Mesothelial cell of epicardium (in vitro differentiated cells): ENCODE data around the gene EPHA1. TPM values are rescaled to one million over a fixed set of nuclear protein-coding genes. Genes with fewer than 3 reads are reported as not detected.
"Not testable (repeated sequence)": the region's sequence is repeated elsewhere in the genome, so short reads cannot be mapped to it uniquely, and the experiment has no call there.

Source experiments
- DNase-seq, 2 experiments: peaks; one replicate each; pipeline ENCODE4 v3.0.0; 2021; ENCODE audit warnings: low spot score in 2 of 2; ENCODE audit not compliant: unreplicated experiment in 2 of 2
- H3K27ac Mint-ChIP-seq: 2 replicates; pipeline ENCODE4 v1.8.0; 2021; ENCODE audit warnings: mixed read lengths
- H3K27me3 Mint-ChIP-seq: 2 replicates; pipeline ENCODE4 v1.8.0; 2021; ENCODE audit warnings: low read depth, mixed read lengths
- H3K36me3 Mint-ChIP-seq: 2 replicates; pipeline ENCODE4 v1.8.0; 2021; ENCODE audit warnings: mixed read lengths
- H3K4me1 Mint-ChIP-seq: 2 replicates; pipeline ENCODE4 v1.8.0; 2021; ENCODE audit warnings: mixed read lengths
- H3K4me3 Mint-ChIP-seq: 2 replicates; pipeline ENCODE4 v1.8.0; 2021; ENCODE audit warnings: mild to moderate bottlenecking, moderate library complexity, mixed read lengths
- H3K9me3 Mint-ChIP-seq: 2 replicates; pipeline ENCODE4 v1.8.0; 2021; ENCODE audit warnings: mixed read lengths
- total RNA-seq: library from RNA; stranded (reverse); gene quantifications from 3 replicates; pipeline ENCODE4 v1.2.1, GENCODE V29; 2021
- TF ChIP-seq, protein P1 (sequence below): fragments of 200-600 bp; sonication (generic); IDR thresholded peaks from one replicate; pipeline ENCODE4 v1.5.0; 2021; ENCODE audit warnings: antibody characterized with exemption; ENCODE audit not compliant: unreplicated experiment

EPHA1 gene
- total RNA-seq, 1 donor from 2014 or later: 23.2 TPM

DNA sequence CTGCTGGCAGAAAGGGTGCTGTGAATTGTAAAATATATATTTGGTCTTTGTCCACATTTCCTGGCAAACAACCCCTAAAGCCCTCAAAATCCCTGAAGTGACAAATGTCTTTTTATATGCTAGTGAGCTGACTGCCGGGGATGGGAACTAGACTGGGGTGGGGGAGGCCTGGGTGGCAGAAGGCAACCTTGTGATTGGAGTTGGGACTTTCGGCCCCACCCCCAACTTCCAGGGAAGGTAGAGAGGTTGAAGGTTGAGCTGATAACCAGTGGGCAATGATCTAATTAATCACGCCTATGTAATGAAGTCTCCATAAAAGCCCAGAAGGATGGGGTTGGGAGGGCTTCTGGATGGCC, 2.7 kb downstream of the EPHA1 start:
- H3K9me3 Mint-ChIP-seq: no peaks in the 10 kb centered on the region
- no peak for DNase-seq

DNA sequence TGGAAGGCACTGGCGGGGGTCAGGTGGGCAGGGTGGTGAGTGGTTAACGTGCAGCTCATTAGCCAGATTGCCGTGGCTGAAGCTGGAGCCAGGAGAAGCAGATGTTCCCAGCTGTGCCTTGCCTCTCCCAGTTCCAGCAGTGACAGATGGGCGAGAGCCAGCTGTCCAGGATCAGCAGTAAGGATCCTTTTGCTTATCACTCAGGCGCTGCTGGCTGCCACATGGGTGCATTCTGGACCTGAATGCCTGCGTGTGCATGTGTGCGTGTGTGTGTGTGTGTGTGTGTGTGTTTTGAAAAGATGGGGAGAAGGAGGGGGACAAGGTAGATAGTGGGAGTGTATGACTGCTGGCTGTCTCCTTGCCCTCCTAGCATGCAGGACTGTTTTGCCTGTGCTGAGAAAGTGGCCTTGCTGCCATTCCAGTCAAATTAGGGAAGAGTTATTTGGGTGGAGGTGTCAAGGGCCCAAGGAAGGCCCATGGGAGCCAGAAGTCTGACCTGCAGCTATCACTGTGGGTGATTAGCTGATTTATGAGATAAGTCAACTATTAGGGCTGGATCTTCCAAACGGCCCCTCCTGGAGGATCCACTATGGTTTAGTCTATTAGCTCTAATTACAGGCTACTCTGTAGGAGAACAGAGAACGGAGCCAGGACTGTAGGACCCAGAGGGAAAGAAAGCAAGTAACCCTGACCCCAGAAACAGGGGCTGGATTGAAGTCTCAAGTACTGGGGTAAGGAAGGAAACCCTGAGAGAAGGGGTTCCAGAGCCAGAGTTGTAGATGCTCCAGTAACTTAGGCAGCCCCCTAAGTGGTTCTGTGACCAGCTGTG, 3.3 kb downstream of the EPHA1 start:
- Mint-ChIP-seq H3K36me3 (peaks cover 2% of the 10 kb centered on the region), H3K4me3 (no peak overlapping the region), H3K4me1 (peaks cover 41% of the 10 kb centered on the region), H3K27me3 (no peaks in the 10 kb centered on the region), H3K9me3 (no peaks in the 10 kb centered on the region), H3K27ac (peak overlapping the region; percentile 32)
- no peak for DNase-seq
- TF ChIP-seq, protein P1, sequence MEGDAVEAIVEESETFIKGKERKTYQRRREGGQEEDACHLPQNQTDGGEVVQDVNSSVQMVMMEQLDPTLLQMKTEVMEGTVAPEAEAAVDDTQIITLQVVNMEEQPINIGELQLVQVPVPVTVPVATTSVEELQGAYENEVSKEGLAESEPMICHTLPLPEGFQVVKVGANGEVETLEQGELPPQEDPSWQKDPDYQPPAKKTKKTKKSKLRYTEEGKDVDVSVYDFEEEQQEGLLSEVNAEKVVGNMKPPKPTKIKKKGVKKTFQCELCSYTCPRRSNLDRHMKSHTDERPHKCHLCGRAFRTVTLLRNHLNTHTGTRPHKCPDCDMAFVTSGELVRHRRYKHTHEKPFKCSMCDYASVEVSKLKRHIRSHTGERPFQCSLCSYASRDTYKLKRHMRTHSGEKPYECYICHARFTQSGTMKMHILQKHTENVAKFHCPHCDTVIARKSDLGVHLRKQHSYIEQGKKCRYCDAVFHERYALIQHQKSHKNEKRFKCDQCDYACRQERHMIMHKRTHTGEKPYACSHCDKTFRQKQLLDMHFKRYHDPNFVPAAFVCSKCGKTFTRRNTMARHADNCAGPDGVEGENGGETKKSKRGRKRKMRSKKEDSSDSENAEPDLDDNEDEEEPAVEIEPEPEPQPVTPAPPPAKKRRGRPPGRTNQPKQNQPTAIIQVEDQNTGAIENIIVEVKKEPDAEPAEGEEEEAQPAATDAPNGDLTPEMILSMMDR: no peak

More for the DNA sequence above, 2.7 kb downstream of the EPHA1 start:
- no peak overlapping the region for H3K27ac Mint-ChIP-seq
- H3K4me1 Mint-ChIP-seq: peaks cover 47% of the 10 kb centered on the region
- peaks cover 2% of the 10 kb centered on the region for H3K36me3 Mint-ChIP-seq
- TF ChIP-seq, protein P1: no peak
- no peaks in the 10 kb centered on the region for H3K27me3 Mint-ChIP-seq
- no peak overlapping the region for H3K4me3 Mint-ChIP-seq

DNA sequence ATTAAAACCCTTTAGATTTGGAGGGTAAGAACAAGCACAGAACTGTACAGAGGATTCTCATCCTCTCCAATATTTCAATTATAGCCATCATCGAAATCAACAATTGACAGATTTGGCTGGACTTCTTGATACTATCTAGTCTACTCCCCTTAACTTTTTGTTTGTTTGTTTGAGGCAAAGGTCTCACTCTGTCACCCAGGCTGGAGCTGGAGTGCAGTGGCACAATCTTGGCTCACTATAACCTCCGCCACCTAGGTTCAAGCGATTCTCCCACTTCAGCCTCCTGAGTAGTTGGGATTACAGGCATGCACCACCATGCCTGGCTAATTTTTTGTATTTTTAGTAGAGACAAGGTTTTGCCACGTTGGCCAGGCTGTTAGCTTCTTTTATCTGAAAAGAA, 6.4 kb downstream of the EPHA1 start:
- H3K4me3 Mint-ChIP-seq, H3K9me3 Mint-ChIP-seq, H3K27me3 Mint-ChIP-seq, DNase-seq, H3K27ac Mint-ChIP-seq, H3K36me3 Mint-ChIP-seq: not testable (repeated sequence)
- peaks cover 16% of the 10 kb centered on the region for H3K4me1 Mint-ChIP-seq

DNA sequence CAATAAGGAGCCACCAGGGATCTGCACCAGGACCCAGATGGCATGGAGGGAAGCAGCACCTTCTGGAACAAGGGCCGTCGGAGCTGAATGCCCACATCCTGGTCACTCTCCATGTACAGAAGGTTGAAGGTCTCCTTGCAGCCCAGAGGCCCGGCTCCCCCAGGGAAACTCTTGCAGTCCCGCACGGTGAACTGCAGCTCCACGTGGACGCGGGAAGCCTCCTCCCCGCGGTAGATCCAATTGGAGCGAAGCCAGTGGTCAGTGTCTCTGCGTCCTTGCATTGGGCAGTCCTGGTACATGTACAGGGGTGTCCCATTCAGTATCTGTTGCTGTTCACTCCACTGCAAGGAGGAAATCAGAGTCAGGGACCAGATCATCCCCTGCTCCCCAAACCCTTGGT, 7.4 kb downstream of the EPHA1 start:
- no peak overlapping the region for H3K27ac Mint-ChIP-seq
- H3K4me1 Mint-ChIP-seq: peaks cover 13% of the 10 kb centered on the region
- TF ChIP-seq, protein P1: no peak
- no peak for DNase-seq
- peaks cover 6% of the 10 kb centered on the region for H3K36me3 Mint-ChIP-seq
- no peaks in the 10 kb centered on the region for H3K27me3 Mint-ChIP-seq
- no peak overlapping the region for H3K4me3 Mint-ChIP-seq
- H3K9me3 Mint-ChIP-seq: no peaks in the 10 kb centered on the region

DNA sequence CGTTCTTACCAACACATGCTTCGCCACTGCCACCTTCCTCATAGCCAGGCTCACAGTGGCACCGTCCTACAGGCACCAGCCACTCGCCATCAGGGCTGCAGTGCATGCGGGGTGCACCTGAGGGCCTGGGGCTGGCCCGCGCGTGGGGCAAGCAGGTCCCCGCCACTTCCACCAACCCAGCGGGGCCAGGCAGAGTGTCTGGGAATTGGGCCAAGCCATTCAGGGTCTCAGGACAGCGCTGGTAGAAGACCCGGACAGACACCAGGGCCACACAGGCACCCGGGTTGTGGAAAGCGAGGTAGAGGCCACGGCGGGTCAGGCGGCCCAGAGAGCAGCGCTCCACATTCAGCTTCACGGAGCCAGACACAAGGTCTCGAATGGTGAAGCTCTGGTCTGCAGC, 9.0 kb downstream of the EPHA1 start:
- no peak overlapping the region for H3K27ac Mint-ChIP-seq
- H3K4me3 Mint-ChIP-seq: no peak overlapping the region
- TF ChIP-seq, protein P1: no peak
- no peaks in the 10 kb centered on the region for H3K27me3 Mint-ChIP-seq
- H3K9me3 Mint-ChIP-seq: no peaks in the 10 kb centered on the region
- DNase-seq: no peak
- H3K4me1 Mint-ChIP-seq: no peaks in the 10 kb centered on the region
- H3K36me3 Mint-ChIP-seq: peaks cover 12% of the 10 kb centered on the region

DNA sequence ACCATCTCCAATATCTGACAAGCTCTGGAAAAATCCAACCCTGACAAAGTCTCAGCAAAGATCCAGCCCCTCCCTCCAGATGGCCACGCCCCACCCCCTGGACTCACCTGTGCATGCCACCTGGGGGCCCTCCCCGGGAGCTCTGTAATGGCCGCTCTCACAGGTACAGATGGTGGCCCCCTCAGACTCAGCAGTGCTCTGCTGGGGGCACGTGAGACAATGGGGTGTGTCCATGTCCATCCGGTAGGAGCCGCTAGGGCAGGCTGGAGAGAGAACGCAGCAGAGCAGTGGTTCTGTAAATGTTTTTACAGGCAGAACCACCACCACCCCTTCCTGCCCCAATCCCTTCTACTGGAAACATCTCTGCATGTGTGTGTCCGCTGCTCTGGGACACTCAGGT, 9.5 kb downstream of the EPHA1 start:
- Mint-ChIP-seq H3K4me3 (no peak overlapping the region), H3K4me1 (no peaks in the 10 kb centered on the region), H3K9me3 (no peaks in the 10 kb centered on the region), H3K27me3 (no peaks in the 10 kb centered on the region), H3K27ac (no peak overlapping the region), H3K36me3 (peaks cover 10% of the 10 kb centered on the region)
- DNase-seq: no peak
- TF ChIP-seq, protein P1: no peak
